GM23338 (cell line): ENCODE data around the gene SMURF1. TPM values are rescaled to one million over a fixed set of nuclear protein-coding genes. Genes with fewer than 3 reads are reported as not detected.

ENCODE experiments used
- ATAC-seq: fragments of 200-7000 bp; cut with Tn5 transposase; 3 replicates; pipeline ENCODE4 v1.9.1; 2020
- DNase-seq: peaks from one replicate; pipeline ENCODE4 v3.0.0-alpha.2; 2015; ENCODE audit warnings: low spot score
- H2AFZ ChIP-seq: fragments of 200-600 bp; sonication (generic); 2 replicates; pipeline ENCODE4 v1.8.0; 2016; ENCODE audit warnings: antibody characterized with exemption, mild to moderate bottlenecking, moderate library complexity
- H3F3A ChIP-seq: fragments of 200-600 bp; sonication (generic); replicated peaks from 2 replicates; pipeline ENCODE4 v1.8.0; 2017; ENCODE audit warnings: antibody characterized with exemption, mixed run types, low read depth
- H3K27ac ChIP-seq: fragments of 200-600 bp; sonication (generic); 2 replicates; pipeline ENCODE4 v1.6.1; 2016; ENCODE audit warnings: low read depth
- H3K27me3 ChIP-seq: fragments of 200-600 bp; sonication (generic); 2 replicates; pipeline ENCODE4 v1.8.0; 2016; ENCODE audit warnings: mild to moderate bottlenecking, mixed run types, moderate library complexity; ENCODE audit not compliant: insufficient read depth
- H3K36me3 ChIP-seq: fragments of 200-600 bp; sonication (generic); 2 replicates; pipeline ENCODE4 v1.8.0; 2016; ENCODE audit warnings: mild to moderate bottlenecking; ENCODE audit not compliant: insufficient read depth
- H3K4me1 ChIP-seq: fragments of 200-600 bp; sonication (generic); 2 replicates; pipeline ENCODE4 v1.8.0; 2016; ENCODE audit warnings: mild to moderate bottlenecking, moderate library complexity; ENCODE audit not compliant: insufficient read depth
- H3K4me2 ChIP-seq: fragments of 200-600 bp; sonication (generic); 2 replicates; pipeline ENCODE4 v1.7.1; 2017; ENCODE audit warnings: mixed run types
- H3K4me3 ChIP-seq: fragments of 200-600 bp; sonication (generic); 2 replicates; pipeline ENCODE4 v1.6.1; 2016; ENCODE audit warnings: mixed run types
- H3K79me2 ChIP-seq: fragments of 200-600 bp; sonication (generic); replicated peaks from 2 replicates; pipeline ENCODE4 v1.8.0; 2017; ENCODE audit warnings: mild to moderate bottlenecking; ENCODE audit not compliant: insufficient read depth
- H3K9me2 ChIP-seq: fragments of 200-600 bp; sonication (generic); 2 replicates; pipeline ENCODE4 v1.8.0; 2017; ENCODE audit not compliant: insufficient read depth
- H4K20me1 ChIP-seq: fragments of 200-600 bp; sonication (generic); replicated peaks from 2 replicates; pipeline ENCODE4 v1.8.0; 2017; ENCODE audit warnings: mild to moderate bottlenecking; ENCODE audit not compliant: insufficient read depth
- H3K27ac Mint-ChIP-seq: 2 replicates; pipeline ENCODE4 v1.8.0; 2020; ENCODE audit warnings: inconsistent platforms, mild to moderate bottlenecking, moderate library complexity, mixed read lengths
- H3K27me3 Mint-ChIP-seq: 3 replicates; pipeline ENCODE4 v1.8.0; 2022; ENCODE audit warnings: low read depth, mild to moderate bottlenecking, moderate library complexity, mixed read lengths, inconsistent platforms; ENCODE audit not compliant: insufficient read depth, poor library complexity
- H3K36me3 Mint-ChIP-seq: 3 replicates; pipeline ENCODE4 v1.8.0; 2021; ENCODE audit warnings: low read depth, mild to moderate bottlenecking, inconsistent platforms, moderate library complexity, mixed read lengths
- H3K4me1 Mint-ChIP-seq: 3 replicates; pipeline ENCODE4 v1.8.0; 2020; ENCODE audit warnings: mild to moderate bottlenecking, inconsistent platforms, mixed read lengths
- H3K4me3 Mint-ChIP-seq: 3 replicates; pipeline ENCODE4 v1.8.0; 2021; ENCODE audit warnings: moderate library complexity, mild to moderate bottlenecking, inconsistent platforms, mixed read lengths
- H3K9me3 Mint-ChIP-seq: 3 replicates; pipeline ENCODE4 v1.8.0; 2020; ENCODE audit warnings: moderate library complexity, mild to moderate bottlenecking, inconsistent platforms, mixed read lengths
- CREB1 ChIP-seq: fragments of 250-450 bp; sonication (Bioruptor Pico); IDR thresholded peaks from 2 replicates; pipeline ENCODE4 v1.5.0; 2020; ENCODE audit warnings: low read depth, mild to moderate bottlenecking, moderate library complexity
- EZH2 ChIP-seq: fragments of 200-600 bp; sonication (generic); IDR thresholded peaks from one replicate; pipeline ENCODE4 v1.8.0; 2017; ENCODE audit warnings: antibody characterized with exemption, mild to moderate bottlenecking, low read depth; ENCODE audit not compliant: unreplicated experiment
- JUNB ChIP-seq: IDR thresholded peaks from one replicate; pipeline ENCODE4 v1.6.1; 2016; ENCODE audit warnings: antibody characterized with exemption; ENCODE audit not compliant: unreplicated experiment
- NANOG ChIP-seq: IDR thresholded peaks from 2 replicates; pipeline ENCODE4 v1.6.1; 2016; ENCODE audit warnings: antibody characterized with exemption, borderline replicate concordance
- POLR2AphosphoS5 ChIP-seq: IDR thresholded peaks from 2 replicates; pipeline ENCODE4 v1.6.1; 2016; ENCODE audit warnings: antibody characterized with exemption, low read depth
- STAT1 ChIP-seq: IDR thresholded peaks from one replicate; pipeline ENCODE4 v1.6.1; 2016; ENCODE audit warnings: antibody characterized with exemption; ENCODE audit not compliant: unreplicated experiment
- ZNF114 ChIP-seq: fragments of 250-450 bp; sonication (Bioruptor Pico); IDR thresholded peaks from 2 replicates; pipeline ENCODE4 v1.5.0; 2020; ENCODE audit warnings: mild to moderate bottlenecking, moderate library complexity
- ZNF462 ChIP-seq: fragments of 250-450 bp; sonication (Bioruptor Pico); IDR thresholded peaks from 2 replicates; pipeline ENCODE4 v1.5.0; 2020; ENCODE audit warnings: mild to moderate bottlenecking, moderate library complexity
- polyA plus RNA-seq: library from polyadenylated mRNA; unstranded; fragments of >200 nt; fragmentation: Nextera tagmentation; extraction: Ambion mirVana; gene quantifications from 2 replicates; pipeline ENCODE4 v1.2.1, GENCODE V29; 2016
- total RNA-seq: library from RNA; depleted of rRNA; stranded (reverse); fragments of >200 nt; shearing (Covaris generic); gene quantifications from 2 replicates; pipeline ENCODE4 v1.2.3, GENCODE V29; 2014

Gene SMURF1
- total and polyA plus RNA-seq, 2 experiments from 2014 or later, result 5.8 to 23.9 TPM

- TF ChIP-seq JUNB (no peak), CREB1 (CRISPR knock-in tag) (no peak), STAT1 (no peak), ZNF462 (CRISPR knock-in tag) (no peak), ZNF114 (CRISPR knock-in tag) (no peak), NANOG (no peak)
Measured at GRCh38 chr7:99030951-99031350, 113.0 kb downstream of the SMURF1 start (continued).

DNA sequence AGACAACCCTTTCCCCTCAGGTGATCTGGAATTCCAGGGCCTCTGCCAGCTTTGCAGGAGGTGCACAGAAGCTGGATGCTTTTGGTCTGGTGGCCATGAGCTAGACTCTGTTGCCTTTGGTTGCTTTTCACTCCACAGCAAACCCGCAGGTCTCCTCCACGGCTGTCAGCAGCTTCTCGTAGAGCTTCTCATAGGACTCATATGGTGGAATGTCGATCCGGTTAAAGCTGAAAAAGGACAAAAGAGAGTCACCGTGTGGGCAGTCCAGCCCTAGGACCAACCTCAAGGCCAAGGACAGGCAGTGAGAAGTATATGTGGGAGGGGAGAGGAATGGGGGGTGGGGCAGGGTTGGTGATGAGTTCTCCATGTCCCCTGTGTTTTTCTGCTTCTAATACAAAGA lies 113.5 kb downstream of the SMURF1 start:
- Histone ChIP-seq H3K4me1 (no peaks in the 10 kb centered on the region), H3K27me3 (no peaks in the 10 kb centered on the region), H3K36me3 (peaks cover 39% of the 10 kb centered on the region), H3K4me2 (no peak overlapping the region), H3K4me3 (no peak overlapping the region), H4K20me1 (peaks cover 14% of the 10 kb centered on the region; the same call in 1 of the 2 replicates), H3K27ac (no peak overlapping the region), H3K9me2 (no peaks in the 10 kb centered on the region), H3K79me2 (no peaks in the 10 kb centered on the region), H2AFZ (no peak overlapping the region), H3F3A (no peaks in the 10 kb centered on the region)
- Mint-ChIP-seq H3K36me3 (peaks cover 74% of the 10 kb centered on the region), H3K4me3 (no peak overlapping the region), H3K27me3 (peaks cover 9% of the 10 kb centered on the region), H3K27ac (no peak overlapping the region), H3K9me3 (no peaks in the 10 kb centered on the region), H3K4me1 (peaks cover 11% of the 10 kb centered on the region)
- no peak for TF ChIP-seq POLR2AphosphoS5
- no peak for TF ChIP-seq JUNB
- no peak for TF ChIP-seq EZH2
- DNase-seq (no peak), ATAC-seq (no peak)
